ENCODE results near the gene HTR3E.

DNA sequence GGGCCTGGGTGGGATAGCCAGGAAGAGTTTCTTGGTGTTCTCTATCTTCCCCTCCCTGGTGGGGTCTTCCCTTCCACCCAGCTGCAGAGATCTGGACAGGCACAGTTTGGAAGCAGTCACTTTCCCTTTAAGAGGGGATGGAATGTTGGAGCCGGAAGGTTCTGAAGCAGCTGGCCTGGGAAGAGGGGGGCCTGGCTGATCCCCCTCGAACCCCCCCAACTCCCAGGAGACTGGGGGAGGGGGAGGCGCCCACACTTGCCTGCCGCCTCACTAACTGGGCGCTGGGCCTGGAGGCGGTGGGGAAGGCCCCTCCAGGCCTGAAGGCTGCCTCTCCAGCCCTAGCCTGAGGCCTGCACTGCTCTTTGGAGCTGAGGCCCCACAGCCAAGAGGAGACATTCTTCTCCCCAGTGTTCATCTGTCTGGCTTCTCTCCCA, 59.7 kb downstream of the HTR3E start:
- TF ChIP-seq CTCF (IDR thresholded peaks at IDR 0.05) (no peak), POLR2A (IDR thresholded peaks at IDR 0.05) (no peak), EP300 (IDR thresholded peaks at IDR 0.05) (peak in 1 of 2 donors; percentile 52)

Data from tibial nerve (tissue), 4 donors.